D721Med (cell line): Measurements from ENCODE around the gene SMC2.

ENCODE experiments used
- DNase-seq: peaks from one replicate; pipeline ENCODE4 v3.0.0; 2011; ENCODE audit warnings: low spot score; ENCODE audit not compliant: insufficient read length
- FAIRE-seq: peaks from 2 replicates; lab custom pipeline; 2011; peaks lifted over from hg19 to GRCh38; lab: Jason Lieb, UNC
- CTCF ChIP-seq: IDR thresholded peaks from 2 replicates; pipeline ENCODE4 v1.5.1; 2012; ENCODE audit warnings: mild to moderate bottlenecking, control low read depth; ENCODE audit not compliant: insufficient read depth; ENCODE audit errors: missing control alignments

The SMC2 gene

GRCh38 chr9:104088416-104088815, 5.7 kb upstream of the SMC2 start:
- FAIRE-seq (no peak), DNase-seq (no peak)
- TF ChIP-seq CTCF = no peak

- FAIRE-seq = no peak
- TF ChIP-seq CTCF = no peak
- DNase-seq = no peak
These were observed 3.5 kb upstream of the SMC2 start for GRCh38 chr9:104090578-104090977.

- no peak for FAIRE-seq
- no peak for TF ChIP-seq CTCF
- no peak for DNase-seq
These were observed 3.0 kb upstream of the SMC2 start for GRCh38 chr9:104091116-104091515.

- TF ChIP-seq CTCF = no peak
- DNase-seq (no peak), FAIRE-seq (no peak)
These were observed 2.4 kb upstream of the SMC2 start for GRCh38 chr9:104091708-104092107.

- DNase-seq (no peak), FAIRE-seq (no peak)
- no peak for TF ChIP-seq CTCF
These were observed 1.9 kb upstream of the SMC2 start for GRCh38 chr9:104092192-104092591.

- DNase-seq (no peak), FAIRE-seq (peak; percentile 32)
- no peak for TF ChIP-seq CTCF
These were observed 1.1 kb upstream of the SMC2 start for GRCh38 chr9:104092875-104093600.

- no peak for DNase-seq
- FAIRE-seq = no peak
- no peak for TF ChIP-seq CTCF
These were observed 466 bp downstream of the SMC2 start for GRCh38 chr9:104094534-104095015.
